HG02852 (cell line): ENCODE results near the gene PTPRJ.
A peak's percentile ranks its signal among the peaks of the same experiment; 100 is the strongest.

Experiments used
- ATAC-seq: cut with Tn5 transposase; IDR thresholded peaks from one replicate; pipeline ENCODE4 v1.9.1; 2021; ENCODE audit warnings: mild to moderate bottlenecking, moderate library complexity; ENCODE audit not compliant: unreplicated experiment

Gene PTPRJ

DNA sequence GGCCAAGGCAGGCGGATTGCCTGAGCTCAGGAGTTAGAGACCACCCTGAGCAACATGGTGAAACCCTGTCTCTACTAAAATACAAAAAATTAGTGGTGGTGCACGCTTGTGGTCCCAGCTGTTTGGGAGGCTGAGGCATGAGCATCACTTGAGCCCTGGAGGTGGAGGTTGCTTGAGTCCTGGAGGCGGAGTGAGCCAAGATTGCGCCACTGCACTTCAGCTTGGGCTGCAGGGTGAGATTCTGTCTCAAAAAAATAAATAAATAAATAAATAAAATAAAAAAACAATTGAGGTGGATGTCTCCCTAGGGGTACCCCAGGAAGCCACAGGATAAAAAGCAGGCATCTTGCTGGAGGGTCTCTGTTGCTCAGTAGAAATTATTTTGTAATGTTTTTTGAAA, 14.1 kb downstream of the PTPRJ start:
- no peak for ATAC-seq

DNA sequence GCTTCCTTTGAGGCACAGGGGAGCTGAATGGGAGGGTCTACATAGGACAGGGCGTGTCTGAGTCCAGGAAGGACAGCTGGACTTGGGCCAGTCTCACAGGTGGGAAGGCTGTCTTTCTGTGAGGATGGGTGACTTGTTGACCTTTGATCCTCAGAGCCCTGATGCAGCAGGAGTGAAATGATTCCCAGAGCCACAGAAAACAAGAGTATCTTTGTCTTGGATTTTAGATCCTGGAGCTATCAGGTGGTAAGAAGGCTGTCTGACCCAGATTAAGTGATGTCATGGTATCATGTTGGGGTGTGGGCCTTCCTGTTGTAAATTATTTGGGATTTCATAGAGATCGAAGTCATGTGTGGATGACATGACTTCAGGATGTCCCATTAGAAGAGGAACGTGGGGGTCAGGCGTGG, 15.0 kb downstream of the PTPRJ start:
- ATAC-seq = no peak

DNA sequence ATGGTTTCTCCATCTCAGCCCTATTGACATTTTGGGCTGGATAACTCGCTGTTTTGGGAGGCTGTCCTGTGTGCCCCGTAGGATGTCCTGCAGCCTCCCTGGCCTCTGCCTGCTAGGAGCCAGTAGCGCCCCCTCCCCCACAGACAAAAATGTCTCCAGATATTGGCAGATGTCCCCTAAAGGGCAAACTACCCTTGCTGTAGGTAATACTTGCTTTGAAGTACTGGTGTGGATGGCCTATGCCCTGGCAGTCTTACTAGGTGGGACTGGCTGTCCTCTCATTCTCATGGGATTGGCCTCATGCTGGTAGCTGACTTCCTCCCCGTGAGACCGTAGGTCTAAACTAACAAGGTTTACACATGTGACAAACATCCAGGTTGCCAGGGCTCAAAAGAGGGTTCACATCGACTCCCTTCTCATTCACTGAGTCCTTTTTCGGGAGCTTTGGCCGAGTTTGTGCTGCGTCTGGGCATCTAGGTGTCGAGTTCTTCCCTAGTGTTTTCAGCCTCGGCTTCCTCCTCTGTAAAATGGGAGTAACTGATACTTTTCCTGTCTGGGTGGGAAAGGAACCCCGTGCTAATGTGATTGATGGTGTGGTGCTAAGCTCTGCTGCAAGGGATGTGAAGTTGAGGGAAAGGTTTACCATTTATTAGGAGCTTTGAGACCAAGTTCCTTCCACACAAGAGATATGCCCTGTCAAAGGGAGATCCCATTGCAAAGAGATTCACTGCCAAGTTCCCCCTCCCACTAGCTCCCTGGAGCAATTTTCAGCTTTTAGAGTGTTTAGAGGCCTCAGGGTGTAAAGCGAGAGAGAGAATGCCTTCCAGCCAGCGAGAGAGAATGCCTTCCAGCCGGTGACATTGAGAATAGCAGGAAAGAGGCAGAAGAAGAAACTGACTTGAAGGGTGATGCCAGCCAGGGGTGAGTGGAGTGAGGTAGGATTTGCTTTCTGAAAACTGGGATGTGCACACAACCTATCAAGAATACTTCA, 17.0 kb downstream of the PTPRJ start:
- no peak for ATAC-seq

DNA sequence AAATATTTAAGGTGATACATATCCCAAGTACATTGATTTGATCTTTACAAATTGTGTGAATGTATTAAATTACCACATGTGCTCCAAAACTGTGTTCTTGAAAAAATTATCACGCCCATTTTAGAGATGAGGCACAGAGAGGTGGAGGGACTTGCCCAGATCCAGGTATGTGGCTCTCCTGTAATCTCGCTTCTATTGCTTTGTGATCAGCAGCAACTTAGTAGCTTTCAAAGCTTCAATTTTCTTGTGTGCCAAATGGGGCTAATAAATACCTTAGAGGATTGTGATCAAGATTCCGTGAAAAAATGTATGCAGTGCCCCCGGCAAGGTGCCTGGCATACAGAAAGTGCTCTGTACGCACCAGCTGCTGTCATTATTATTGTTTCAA, 18.0 kb downstream of the PTPRJ start:
- no peak for ATAC-seq

DNA sequence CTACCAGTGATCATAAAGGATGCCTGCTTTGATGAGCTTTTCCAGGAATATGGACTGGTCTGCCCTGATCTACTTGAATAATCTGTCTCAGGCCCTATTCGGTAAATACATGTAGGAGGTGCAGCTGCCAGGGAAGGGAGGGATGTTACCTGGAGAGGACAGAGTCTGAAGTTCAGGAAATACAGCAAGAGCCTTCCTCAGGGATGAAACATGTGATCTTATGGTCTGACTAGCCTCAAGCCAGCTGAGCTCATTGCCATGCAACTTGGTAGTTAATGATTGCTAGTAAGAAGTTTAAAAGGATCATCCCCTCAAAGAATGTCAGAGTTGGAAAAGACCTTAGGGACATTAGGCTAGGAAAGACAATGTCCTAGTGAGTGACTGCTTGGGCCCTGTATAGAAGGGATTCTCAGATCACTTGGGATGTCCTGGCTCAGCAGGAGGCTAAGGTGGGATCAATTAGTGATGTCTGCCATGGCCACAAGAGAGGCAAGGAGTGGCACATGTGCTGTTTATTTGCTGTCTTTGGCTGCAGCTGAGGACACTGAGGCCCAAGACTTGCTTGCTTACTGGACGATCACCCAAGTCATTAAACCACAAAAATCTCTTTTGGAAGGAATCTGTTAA, 18.5 kb downstream of the PTPRJ start:
- no peak for ATAC-seq

DNA sequence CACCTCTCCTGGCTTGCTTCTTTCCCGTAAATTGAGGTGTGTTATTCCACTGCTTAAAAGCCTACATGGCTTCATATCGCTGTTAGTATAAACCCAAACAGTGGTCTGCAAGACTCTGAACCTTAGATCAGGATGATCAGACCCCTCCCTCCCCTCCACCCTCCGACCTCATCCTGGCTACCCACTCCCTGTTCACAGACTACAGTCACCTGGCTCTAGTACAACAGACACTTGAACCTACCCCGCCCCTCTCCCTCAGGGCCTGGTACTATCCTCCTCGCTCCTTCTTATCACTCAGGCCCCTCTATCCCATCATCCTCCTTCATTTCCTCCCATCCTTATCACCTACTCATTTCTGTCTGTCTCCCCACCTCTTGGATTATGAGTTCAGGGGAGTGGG, 20.1 kb downstream of the PTPRJ start:
- no peak for ATAC-seq

DNA sequence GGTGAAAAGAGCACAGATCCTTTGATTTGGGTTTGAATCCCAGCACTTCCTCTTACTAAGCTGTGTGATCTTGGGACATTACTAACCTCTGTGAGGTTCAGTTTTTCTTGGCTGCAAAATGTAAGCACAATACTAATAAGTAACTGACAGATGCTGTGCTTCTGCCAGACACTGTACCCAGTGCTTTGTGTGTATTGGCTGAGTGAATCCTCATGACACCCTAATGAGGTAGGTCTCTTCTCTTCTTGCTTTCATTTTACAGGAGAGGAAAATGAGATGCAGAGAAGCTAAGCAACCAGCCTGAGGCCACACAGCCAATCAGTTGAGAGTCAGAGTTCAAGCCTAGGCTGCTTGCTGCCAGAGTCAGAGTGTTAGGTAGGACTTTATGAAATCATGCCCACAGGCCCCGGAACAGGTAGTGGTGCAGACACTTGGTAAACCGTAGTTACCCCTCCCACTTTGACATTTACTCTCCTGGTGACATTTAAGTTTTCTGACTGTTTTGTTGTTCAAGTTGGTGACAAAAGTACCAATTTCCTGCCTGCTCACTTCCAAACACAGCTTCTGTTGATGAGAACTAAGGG, 21.2 kb downstream of the PTPRJ start:
- peak; percentile 59 for ATAC-seq

DNA sequence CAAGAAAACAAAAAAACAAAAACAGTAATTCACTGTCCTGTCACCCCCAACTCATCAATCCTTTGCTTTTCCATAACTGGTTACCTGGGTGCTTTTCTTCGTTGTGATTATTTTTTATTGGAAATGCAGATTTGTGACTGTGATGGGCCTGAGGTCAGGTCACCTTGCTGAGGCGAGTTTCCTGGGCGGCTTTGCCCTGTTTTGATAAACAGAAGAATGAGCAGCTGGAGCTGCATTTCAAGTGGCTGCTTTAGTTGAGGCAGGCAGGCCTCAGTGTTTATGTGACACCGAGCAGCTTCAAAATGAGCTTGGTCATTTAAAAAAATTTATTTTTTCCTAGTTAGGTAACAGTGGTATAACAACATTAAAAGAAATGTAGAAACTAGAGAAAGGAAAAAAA, 22.2 kb downstream of the PTPRJ start:
- ATAC-seq = no peak

DNA sequence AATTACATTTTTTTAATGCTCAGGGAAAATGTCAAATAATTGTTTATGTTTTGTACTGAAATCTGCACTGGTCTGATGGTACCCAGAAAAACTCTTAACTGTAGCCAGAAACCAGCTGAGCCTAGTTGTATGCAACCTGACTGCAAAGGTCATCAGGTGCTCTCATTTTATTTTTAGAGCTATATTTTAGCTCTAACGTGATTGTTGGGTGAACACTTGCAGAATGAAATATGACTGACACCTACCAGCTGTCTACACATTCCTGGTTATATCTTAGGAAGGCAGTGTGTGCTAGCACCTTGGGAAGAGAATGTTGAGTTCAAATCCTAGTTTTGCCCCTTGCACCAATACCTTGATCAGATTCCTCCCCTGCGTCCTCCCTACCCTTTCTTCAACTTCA, 23.6 kb downstream of the PTPRJ start:
- ATAC-seq = no peak

DNA sequence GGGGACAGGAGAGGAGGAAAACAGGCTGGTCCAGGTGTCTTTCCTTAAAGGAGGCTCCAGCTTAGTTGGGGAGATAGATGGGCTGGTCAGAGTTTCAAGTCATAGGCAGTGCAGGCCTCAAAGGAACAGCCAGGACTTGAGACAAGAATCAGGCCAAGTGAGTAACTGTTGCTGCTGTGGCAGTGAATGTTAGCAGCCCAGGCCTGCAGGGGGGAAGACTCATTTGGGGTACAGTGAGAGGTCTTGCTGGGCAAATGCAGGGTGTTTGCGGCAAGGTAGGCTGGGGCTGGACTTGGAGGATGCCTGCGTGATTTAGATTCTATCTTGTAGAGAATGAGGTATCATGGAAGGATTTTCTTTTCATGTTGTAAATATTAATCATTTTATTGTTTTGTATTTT, 24.1 kb downstream of the PTPRJ start:
- no peak for ATAC-seq

DNA sequence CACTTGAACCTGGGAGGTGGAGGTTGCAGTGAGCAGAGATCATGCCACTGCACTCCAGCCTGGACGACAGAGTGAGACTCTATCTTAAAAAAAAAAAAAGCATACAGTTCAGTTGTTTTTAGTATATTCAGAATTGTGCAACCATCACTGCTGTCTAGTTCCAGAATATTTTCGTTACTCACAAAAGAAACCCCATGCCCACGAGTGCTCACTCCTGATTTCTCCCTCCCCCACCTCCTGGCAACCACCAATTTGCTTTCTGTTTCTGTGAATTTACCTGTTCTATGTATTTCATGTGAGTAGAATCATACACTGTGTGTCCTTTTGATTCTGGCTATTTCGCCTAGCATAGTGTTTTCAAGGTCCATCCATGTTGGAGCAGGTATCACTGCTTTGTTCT, 24.8 kb downstream of the PTPRJ start:
- no peak for ATAC-seq

DNA sequence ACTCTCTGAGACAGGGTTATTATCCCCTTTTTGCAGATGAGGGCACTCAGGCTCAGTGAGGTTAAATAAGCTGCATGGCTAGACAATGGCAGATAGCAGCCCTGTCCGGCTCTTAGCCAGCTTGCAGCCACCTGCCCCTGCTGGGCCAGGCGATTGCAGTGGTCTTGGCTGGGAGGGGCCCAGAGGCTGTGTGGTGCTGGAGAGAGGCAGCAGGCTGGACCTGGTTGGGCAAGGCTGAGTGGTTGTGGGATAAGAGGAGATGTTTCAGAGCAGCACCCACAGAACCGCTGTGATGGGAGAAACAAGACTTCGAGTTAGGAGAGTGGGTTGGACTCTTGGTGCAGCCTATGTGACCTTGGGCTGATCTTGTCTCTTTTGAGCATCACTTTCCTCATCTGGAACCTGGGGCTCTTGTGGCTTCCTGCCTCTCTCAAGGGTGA, 25.5 kb downstream of the PTPRJ start:
- no peak for ATAC-seq

DNA sequence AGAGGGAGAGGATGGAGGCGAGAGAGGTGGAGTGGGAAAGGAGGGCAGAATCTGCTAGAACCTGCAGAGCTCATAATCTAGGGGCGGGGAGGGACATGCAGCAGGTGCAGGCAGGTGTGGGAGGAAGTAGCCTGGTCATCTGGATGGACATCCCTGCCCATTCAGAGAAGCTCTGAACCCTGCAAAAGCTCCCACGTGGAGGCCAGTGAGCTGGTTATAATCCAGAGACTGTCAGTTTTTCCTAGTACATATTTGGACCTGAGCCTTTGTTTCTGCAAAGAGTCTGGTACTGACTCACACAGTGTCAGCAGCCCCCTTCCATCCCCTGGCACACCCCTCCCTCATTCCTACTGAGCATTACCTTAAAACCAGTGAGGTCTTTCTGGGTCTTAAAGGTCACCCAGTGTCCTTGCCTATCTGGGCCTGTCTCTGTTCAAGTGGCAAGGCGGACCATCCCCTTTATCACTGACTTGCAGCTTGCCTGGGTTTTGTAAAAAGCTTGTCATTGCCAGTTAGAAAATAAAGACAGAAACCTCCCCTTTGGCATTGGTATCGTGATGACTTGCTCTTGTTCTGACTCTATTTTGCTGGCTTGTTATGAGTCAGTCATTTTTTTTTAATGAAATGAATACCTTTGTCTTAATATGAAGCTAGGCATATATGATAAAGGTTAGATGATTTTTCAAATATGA, 26.1 kb downstream of the PTPRJ start:
- ATAC-seq = peak; percentile 43

DNA sequence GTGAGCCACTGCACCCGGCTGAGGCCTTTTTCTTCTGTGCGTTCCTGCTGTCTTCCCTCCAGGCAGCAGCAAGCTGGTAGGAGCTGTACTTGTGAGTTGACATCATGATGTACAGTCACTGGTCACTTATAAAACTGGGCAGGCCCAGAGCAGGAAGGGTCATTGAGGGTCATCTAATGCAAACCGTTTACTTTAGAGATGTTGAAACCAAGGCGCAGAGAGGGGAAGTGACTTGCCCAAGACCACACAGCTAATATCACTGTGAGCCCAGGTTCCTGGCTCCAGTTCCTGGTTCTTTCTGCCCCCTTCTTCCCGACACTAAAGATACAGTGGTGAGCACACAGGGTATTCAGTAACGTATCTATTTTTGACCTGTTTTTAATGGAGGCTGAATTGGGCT, 27.3 kb downstream of the PTPRJ start:
- no peak for ATAC-seq

DNA sequence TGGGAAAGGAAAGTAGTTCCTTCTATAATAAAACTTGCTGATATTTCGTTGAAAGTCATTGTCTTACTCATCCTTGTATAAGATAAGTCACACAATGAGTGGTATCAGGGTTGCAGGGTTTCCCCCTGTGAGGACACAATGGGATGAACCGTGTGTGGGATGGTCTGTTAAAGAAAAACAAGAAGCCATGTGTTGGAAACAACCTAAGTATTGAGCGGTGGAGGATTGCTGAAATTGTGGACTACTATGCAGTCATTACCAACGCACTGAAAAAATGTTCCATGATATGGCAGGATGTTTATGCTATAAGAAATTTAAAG, 28.6 kb downstream of the PTPRJ start:
- ATAC-seq = peak; percentile 53

DNA sequence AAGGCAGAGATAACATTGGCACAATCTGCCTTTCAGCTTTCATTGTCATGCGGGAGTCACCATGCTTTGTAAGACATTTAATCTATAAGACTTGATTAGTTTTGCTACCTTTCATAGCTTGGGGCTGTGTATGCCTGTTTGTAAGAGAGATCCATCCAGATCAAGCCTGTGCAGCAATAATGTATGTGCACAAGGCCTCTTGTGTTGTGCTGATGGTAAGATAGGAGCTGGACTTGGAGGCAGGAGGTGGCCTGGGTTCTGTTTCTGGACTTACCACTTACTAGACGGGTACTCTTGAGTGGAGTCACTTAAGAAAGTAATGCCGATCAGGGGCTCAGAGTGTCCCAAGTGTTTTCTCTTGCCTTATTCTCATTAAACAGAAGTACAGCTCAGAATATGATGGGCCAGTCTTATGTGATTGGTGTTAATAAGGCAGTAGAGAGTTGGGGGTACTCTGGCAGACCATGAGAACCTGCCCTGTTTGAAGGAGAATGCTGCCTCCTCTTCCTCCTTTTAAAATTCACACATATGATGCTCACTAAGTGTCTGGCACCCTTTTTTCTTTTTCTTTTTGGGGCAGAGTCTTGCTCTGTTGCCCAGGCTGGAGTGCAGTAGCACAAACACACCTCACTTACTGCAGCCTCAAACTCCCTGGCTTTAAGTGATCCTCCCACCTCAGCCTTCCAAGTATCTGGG, 30.9 kb downstream of the PTPRJ start:
- ATAC-seq = no peak

DNA sequence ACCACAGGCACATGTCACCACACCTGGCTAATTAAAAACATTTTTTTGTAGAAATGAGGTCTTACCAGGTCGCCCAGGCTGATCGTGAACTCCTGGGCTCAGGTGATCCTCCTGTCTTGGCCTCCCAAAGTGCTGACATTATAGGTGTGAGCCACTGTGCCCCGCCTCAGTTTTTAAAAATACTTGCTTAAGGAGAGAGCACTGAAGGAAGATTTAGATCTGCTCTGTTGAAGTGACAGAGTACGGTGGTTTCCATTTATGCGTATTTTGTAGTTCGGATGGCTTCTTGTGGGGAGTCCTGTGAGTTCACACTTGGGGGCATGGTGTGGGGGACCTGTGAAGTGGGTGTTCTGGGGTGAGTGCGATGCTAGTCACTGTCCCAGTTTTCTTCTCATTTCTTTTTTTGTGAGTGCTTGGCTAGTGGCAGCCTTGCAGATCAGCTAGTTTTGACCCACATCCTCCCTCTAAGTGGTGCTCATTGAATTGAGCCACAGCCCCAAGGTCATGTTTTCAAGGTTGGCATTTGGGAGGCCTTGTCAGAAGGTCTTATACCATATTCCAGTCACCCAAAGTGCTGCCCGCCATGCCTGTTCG, 31.5 kb downstream of the PTPRJ start:
- no peak for ATAC-seq

DNA sequence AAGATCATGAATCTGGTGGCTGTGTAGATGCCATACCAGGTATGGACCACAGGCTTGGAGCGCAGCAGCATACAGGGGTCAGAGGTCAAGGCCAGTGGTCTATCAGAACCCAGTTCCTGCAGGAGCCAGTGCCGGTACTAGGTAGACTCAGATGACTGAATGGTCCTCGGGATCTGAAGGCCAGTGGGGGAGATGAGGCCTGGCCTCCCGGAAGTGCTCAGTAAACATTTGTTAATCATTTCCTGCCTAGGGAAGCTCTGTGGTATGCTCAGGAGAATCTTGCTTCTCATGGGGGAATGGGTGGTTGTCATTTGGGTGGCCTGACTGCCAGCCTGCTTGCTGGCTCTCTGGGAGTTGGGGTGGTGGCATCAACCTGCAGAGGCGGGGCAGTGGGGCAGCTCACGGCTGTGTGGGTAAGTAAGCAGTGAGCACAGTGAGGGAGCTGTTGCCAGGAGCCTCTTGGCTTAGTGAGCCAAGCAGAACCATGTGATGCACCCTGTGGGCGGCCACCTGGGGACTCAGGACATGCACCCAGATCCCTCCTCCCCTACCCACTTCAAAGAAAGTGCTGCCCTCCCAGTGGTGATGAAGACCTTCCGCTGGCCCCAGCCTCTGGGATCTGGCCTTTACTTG, 33.0 kb downstream of the PTPRJ start:
- peak; percentile 42 for ATAC-seq

DNA sequence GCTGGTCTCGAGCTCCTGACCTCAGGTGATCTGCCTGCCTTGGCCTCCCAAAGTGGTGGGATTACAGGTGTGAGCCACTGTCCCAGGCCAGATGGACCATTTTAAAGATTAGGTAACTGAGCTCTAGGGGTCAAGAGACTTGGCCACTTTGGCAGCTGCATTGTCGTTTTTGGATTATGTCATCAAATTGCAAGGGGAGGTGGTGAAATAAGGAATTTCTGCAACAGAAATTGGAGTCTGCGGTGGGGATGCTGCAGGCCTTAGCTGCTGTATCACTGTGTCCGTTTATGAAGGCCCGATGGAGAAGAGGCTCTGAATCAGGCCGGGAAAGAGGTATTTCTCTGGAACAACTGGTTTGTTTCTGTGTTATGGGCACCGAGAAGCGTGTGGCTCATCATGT, 34.6 kb downstream of the PTPRJ start:
- ATAC-seq = no peak
